HG02885 (cell line): ENCODE results near the gene AATK.
"Not testable (repeated sequence)": the region's sequence is repeated elsewhere in the genome, so short reads cannot be mapped to it uniquely, and the experiment has no call there.

Experiments used
- ATAC-seq: cut with Tn5 transposase; IDR thresholded peaks from one replicate; pipeline ENCODE4 v1.9.1; 2021; ENCODE audit warnings: mild to moderate bottlenecking; ENCODE audit not compliant: unreplicated experiment, poor library complexity

The AATK gene

GRCh38 chr17:81082177-81083073 is 83.6 kb downstream of the AATK start:
- no peak for ATAC-seq

DNA sequence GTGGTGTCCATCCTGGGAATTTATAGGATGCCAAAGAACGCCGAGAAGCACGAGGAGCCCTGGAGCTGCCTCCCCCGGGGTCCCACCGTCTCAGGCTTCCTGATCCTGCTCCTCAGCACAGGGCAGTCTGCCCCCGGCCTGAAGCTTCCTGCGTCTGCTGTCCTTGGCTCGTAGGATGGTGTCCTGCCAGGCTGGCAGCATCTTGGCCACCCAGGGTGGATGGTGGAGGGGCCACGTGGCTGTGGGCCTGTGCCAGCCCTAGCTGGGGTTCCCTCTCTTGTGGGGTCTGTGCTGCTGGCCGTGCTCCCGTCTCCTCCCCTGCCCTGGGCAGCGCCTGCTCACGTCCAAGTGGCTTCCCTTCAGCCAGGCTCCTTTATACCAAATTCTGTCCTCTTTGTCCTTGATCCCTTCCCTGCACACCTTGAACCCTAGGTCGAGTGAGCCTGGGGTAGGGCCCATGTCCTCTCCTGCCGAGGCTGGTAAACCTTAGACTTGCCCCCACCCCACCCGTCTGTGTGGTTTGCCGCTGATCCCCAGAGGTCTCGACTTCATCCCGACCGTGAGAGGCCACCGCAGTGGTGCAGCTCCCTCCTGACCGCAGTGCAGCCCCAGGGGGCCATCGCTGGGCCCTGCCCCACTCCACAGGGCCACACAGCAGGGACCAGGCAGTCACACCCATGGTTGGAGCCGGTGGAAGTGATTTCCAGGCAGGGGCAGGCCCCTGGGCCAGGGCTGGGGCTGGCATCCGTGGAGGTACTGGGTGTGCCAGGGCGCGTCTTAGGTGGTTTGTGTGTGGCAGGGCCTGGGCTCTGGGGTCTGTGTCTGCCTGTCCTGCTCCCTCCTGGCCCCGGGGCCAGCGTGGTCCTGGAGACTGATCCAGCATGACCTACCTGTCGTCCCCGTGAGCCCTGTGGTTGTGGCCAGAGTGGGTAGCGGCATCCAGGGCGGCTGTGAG is 84.5 kb downstream of the AATK start:
- ATAC-seq, result no peak

DNA sequence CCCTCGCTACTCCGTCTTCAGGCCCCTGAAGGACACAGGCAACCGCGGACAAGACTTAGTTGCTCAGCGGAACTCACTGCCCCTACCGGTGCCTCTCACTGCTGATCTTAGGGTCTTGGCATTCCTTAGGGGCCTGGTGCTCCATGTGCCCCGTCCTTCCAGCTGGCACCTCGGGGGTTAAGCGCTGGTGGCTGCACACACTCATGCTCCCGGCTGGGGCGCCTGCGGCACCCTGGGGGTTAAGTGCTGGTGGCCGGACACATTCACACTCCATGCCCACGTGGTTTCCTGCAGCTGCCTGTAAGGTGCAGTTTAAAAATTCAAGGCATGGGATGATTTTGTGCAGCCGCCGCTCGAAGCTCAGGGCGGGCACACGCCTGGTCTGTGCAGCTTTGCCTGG is 86.0 kb downstream of the AATK start:
- no peak for ATAC-seq

DNA sequence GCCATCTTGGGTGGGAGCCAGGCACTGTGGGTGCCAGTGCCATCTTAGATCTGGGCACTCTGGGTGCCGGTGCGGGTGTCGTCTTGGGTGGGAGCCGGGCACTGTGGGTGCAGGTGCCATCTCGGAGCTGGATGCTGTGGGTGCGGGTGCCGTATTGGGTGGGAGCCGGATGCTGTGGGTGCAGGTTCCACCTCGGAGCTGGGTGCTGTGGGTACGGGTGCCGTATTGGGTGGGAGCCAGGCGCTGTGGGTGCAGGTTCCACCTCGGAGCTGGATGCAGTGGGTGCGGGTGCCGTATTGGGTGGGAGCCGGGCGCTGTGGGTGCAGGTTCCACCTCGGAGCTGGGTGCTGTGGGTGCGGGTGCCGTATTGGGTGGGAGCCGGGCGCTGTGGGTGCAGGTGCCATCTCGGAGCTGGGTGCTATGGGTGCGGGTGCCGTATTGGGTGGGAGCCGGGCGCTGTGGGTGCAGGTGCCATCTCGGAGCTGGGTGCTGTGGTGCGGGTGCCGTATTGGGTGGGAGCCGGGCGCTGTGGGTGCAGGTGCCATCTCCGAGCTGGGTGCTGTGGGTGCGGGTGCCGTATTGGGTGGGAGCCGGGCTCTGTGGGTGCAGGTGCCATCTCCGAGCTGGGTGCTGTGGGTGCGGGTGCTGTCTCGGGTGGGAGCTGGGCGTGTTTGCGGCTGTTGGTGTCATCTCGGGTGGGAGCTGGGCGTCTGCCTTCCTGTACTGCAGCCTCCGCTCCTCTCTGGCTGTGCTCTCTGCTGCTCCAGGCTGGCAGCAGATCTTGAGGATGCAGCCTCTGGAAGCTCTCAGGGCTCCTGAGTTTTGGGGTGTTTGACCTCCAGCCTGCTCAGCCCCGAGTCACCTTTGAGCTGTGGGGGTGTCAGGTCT is 87.8 kb downstream of the AATK start:
- not testable (repeated sequence) for ATAC-seq

- ATAC-seq, result no peak
Observed at GRCh38 chr17:81076141-81076679, 89.8 kb downstream of the AATK start.

DNA sequence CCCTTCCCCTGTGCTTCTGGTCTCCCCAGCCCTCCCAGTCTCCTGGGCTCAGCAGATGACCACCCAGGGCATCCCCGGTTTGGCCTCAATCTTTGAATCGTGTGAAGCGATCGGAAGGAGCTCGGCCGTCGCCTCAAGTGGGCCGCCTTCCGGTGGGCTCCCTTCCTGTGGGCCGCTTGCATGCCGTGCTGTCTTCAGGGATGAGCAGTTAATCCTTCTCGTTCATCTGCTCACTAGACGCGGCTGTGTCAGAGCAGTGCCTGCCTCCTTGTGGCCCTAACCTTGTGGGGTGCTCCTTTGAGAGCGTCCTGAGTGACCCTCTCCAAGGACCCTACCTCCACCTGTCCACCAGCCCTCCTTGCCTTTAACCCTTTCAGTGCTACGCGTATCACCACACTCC is 90.7 kb downstream of the AATK start:
- no peak for ATAC-seq

GRCh38 chr17:81074875-81075274 is 91.1 kb downstream of the AATK start:
- ATAC-seq, result no peak

DNA sequence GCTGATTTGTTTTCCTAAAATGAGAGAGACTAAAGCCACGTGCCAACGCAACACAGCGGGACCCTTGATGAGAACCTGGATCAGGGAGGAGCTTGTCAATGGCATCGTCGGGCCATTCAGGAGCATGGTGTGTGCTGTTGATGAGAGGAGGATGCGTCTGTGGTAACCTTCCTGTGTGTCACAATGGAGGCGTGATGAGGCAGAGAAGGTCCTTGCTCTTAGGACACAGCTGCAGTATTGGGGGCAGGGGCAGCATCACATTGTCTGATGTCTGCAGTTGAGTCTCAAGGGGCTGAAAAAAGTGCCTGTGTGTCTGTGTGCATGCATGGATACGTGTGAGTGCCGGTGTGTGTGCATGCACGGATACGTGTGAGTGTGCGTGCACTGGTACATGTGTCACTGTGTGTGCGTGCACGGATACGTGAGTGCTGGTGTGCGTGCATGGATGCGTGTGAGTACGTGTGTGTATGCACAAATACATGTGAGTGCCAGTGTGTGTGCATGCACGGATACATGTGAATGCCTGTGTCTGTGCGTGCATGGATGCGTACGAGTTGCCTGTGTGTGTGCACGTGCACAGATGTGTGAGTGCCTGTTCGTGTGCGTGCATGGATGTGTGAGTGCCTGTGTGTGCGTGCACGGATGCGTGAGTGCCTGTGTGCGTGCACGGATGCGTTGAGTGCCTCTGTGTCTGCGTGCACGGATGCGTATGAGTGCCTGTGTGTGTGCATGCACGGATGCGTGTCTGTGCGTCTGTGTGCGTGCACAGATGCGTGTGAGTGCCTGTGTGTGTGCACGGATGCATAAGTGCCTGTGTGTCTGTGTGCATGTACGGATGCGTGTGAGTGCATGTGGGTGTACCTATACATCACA is 91.8 kb downstream of the AATK start:
- ATAC-seq, result no peak

DNA sequence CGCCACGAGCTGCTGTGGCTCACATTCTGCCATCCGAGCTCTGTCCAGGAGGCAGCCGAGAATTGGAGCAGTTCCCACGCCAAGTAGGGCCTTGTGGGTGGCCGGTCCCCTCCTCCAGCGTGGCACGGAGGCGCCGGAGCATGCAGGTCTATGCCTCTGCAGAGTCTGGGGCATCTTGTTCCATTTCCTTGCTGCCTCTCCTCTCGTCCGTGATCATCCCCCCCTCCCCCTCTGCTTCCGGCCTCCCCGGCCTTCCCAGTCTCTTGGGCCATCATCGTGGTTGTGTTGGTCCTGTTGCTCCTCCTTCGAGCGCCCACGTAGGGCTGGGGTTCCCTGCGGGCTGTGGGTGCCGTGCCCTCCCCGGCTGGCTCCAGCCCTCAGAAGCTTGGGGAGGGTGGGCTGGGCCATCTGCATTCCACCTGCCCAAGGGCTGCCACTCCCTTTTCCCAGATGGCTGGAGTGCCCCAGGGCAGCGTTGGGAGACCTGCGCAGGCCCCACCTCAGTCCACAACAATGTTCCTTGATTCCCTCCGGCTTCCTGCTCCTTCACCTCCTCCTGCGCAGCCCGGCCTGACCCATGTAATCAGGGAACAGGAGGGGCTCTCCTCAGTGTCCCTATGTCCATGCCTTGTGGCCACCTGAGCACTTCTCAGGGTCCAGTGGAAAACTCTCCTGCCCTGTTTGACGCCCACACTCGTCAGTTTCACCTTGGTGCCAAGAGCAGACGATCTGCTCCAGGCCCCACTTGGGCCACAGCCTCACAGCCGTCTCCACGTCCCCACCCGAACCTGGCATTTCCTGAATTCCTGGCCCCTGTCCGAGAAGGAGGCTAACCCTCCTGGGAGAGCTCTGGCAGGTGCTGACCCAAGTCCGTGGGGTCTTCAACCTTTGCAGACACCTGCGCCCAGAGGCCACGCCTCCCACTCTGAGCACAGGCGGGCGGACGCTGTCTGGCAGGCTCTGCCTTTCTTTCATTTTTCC is 94.0 kb downstream of the AATK start:
- no peak for ATAC-seq

DNA sequence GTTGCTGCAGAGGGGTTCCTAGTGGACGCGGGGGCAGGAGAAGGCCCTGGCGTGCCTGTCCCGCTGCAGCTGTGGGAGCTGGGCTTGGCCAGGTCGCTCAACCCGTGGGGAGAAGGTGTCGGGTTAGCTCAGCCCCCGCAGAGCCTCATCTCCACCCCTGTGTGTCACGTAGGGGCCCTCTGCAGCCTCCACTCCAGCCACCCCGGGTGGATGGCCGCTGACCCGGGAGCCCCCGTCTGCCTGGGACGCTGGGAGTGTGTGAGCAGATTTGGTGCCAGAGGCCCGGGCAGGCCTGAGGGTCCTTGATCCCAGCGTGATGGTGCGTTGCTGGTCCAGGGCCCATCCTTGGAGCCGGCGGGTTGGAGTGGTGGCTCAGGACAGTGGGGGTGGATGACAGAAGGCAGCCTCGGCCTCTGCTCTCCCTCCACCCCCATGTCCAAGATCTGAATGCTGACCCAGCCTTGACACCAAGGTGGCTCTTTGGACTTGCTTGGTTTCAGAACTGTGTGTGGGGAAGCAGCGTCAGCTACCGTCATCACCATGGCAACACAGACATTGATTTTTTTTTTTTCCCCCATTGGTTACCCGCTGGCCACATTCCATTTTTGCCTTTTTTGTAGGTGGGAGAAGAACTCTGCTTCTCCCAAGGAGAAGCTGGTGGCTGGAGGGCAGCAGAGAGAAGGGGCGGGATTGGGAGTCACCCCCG is 95.3 kb downstream of the AATK start:
- no peak for ATAC-seq

DNA sequence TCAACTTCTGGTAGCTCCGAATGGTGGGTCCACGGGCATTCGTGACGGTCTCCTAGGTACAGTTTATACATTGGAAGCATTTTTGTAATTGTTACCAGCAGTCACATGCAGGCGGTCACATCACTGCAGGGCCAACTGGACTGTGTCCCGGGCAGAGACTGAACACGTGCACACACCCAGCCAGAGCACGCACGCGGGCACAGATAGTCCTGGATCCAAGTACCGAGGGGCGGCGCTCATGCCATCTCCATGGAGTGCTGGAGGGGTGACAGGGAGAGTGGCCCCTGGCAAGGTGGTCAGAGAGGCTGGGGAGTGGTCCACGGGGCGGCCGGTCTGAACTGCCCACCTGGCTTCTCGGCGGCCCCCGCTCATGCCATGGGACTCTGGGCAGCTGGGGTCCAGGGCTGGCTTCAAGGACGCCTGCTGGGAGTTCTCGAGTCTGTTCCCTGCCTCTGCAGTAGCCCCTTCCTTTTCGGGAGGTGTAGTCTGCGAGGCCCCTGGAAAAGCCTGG is 96.8 kb downstream of the AATK start:
- ATAC-seq, result no peak

GRCh38 chr17:81068411-81069134 is 97.4 kb downstream of the AATK start:
- no peak for ATAC-seq

DNA sequence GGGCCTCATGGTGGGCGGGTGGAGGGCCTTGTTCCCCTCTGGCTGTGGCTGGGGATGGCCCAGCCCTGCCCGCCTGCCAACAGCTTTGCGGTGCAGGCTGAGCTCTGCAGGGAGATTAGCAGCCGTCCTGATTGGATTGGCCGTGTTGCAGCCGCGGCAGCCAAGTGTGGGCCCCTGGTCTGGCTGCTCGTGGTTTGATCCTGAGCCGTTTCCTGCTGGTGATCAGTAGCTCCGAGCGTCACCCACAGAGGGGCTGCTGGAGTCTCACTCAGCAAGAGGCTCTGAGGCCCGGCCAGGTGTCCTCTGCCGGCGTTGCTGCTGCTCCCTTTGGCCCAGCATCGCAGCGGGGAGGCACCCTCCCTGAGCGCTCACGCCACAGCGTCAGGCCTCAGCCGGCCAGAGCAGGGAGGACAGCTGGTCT is 98.6 kb downstream of the AATK start:
- no peak for ATAC-seq
